Aortic smooth muscle cell (primary cell): ENCODE data around the gene OLA1. TPM values are rescaled to one million over a fixed set of nuclear protein-coding genes. Genes with fewer than 3 reads are reported as not detected.

ENCODE experiments used
- total RNA-seq: library from RNA; depleted of rRNA; stranded (reverse); fragments of >200 nt; gene quantifications from 2 replicates; pipeline ENCODE4 v1.2.3, GENCODE V29; 2014

Gene OLA1
- 105 and 110 TPM in 2 replicates for total RNA-seq

GRCh38 chr2:174248187-174248997, at the start of gene OLA1:
TSS of gene OLA1 (minus strand) at chr2:174248532. CDS start at chr2:174246815, 1,717 bp downstream.

Other genes with a start within 250 kb of the OLA1 start
- gene SP9, start 86.4 kb upstream of the OLA1 start, total RNA-seq = not detected in 2 replicates
- 34.0 and 37.2 TPM in 2 replicates for gene SCRN3, start 147.2 kb upstream of the OLA1 start, total RNA-seq
- 2.0 and 2.1 TPM in 2 replicates for gene GPR155, start 238.5 kb upstream of the OLA1 start, total RNA-seq